GM12872 (cell line): Measurements from ENCODE around the gene PAK3.

ENCODE experiments used
- CTCF ChIP-seq: IDR thresholded peaks from 3 replicates; pipeline ENCODE4 v1.5.1; 2011; ENCODE audit warnings: low read depth, mild to moderate bottlenecking, low read length, moderate library complexity; ENCODE audit not compliant: insufficient read depth

Gene PAK3

GRCh38 chrX:111090458-111090857, 5.5 kb upstream of the PAK3 start:
- TF ChIP-seq CTCF, result no peak

- peak; percentile 80 for TF ChIP-seq CTCF
Observed at GRCh38 chrX:111098874-111099273, 2.9 kb downstream of the PAK3 start.

- TF ChIP-seq CTCF, result peak; percentile 51; the same call in 2 of the 3 replicates
Observed at GRCh38 chrX:111100191-111100590, 4.2 kb downstream of the PAK3 start.

GRCh38 chrX:111101580-111101979, 5.6 kb downstream of the PAK3 start:
- no peak for TF ChIP-seq CTCF

GRCh38 chrX:111102636-111103035, 6.6 kb downstream of the PAK3 start:
- no peak for TF ChIP-seq CTCF

- TF ChIP-seq CTCF, result no peak
Observed at GRCh38 chrX:111103246-111103645, 7.3 kb downstream of the PAK3 start.

- TF ChIP-seq CTCF, result no peak
Observed at GRCh38 chrX:111110098-111110775, 14.2 kb downstream of the PAK3 start.
